C4-2B (cell line): ENCODE data around the gene LRP5.

Source experiments
- H3K27ac ChIP-seq: fragments of 450-650 bp; 2 replicates; pipeline ENCODE4 v1.5.1; 2017
- ZFX ChIP-seq: fragments of 450-650 bp; IDR thresholded peaks from 2 replicates; pipeline ENCODE4 v1.6.1; 2017
- TF ChIP-seq, protein P1 (sequence below): fragments of 450-650 bp; conservative IDR thresholded peaks from 2 replicates; pipeline ENCODE4 v1.5.1; 2017; ENCODE audit warnings: mild to moderate bottlenecking

LRP5 gene

GRCh38 chr11:68303982-68304780, 8.2 kb upstream of the LRP5 start:
- TF ChIP-seq, protein P1, sequence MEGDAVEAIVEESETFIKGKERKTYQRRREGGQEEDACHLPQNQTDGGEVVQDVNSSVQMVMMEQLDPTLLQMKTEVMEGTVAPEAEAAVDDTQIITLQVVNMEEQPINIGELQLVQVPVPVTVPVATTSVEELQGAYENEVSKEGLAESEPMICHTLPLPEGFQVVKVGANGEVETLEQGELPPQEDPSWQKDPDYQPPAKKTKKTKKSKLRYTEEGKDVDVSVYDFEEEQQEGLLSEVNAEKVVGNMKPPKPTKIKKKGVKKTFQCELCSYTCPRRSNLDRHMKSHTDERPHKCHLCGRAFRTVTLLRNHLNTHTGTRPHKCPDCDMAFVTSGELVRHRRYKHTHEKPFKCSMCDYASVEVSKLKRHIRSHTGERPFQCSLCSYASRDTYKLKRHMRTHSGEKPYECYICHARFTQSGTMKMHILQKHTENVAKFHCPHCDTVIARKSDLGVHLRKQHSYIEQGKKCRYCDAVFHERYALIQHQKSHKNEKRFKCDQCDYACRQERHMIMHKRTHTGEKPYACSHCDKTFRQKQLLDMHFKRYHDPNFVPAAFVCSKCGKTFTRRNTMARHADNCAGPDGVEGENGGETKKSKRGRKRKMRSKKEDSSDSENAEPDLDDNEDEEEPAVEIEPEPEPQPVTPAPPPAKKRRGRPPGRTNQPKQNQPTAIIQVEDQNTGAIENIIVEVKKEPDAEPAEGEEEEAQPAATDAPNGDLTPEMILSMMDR: no peak
- TF ChIP-seq ZFX: no peak
- H3K27ac ChIP-seq: no peak overlapping the region

DNA sequence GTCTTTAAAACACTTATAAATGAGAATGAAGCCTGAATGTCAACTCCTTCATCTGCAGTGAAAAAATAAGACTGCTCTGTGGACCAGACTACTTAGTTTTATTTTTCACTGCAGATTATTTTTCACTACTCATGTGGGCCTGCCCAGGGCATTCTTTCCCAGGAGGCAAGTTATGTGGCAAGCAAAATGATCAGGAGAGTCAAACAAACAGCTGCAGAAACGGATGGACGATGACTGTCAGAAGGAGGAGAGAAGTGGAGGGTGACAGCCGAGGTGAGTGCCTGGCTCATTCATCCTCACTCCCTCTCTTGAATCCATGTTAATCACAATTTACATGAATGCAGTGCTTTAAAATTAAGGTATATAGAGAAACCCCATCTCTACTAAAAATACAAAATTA, 5.8 kb upstream of the LRP5 start:
- H3K27ac ChIP-seq: no peak overlapping the region
- TF ChIP-seq, protein P1: no peak
- TF ChIP-seq ZFX: no peak

GRCh38 chr11:68308068-68308467, 4.3 kb upstream of the LRP5 start:
- H3K27ac ChIP-seq: no peak overlapping the region
- no peak for TF ChIP-seq ZFX
- TF ChIP-seq, protein P1: no peak

DNA sequence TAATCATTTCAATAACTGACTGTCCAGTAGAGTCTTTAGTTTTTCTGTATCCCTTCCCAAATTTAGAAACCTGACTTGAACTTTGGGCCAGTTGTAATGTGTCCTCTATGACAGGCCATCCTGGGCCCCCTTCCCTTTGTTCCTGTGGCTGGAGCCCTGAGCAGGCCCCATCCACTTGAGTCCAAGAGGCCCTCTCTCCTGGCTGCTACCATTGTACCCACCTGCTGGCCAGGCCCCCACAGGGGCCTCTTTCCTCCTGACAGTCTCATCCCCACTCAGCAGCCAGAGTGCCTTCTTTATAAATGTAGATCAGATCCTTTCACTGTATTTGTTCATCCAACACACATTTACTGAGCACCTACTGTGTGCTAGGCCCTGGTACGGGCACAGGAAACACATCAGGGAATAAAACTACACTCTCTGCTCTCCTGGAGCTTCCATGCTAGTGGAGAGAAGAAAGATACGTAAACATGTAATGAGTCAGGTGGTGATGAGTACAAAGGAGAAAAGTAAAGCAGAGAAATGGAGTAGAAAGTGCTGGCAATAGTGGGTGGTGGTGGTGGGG, 2.7 kb upstream of the LRP5 start:
- H3K27ac ChIP-seq: no peak overlapping the region
- TF ChIP-seq, protein P1: no peak
- TF ChIP-seq ZFX: no peak

GRCh38 chr11:68311160-68312116, 953 bp upstream of the LRP5 start:
- TF ChIP-seq ZFX: no peak
- TF ChIP-seq, protein P1: no peak
- H3K27ac ChIP-seq: peak overlapping the region; percentile 90

- peak overlapping the region; percentile 90 for H3K27ac ChIP-seq
- TF ChIP-seq, protein P1: no peak
- TF ChIP-seq ZFX: peak; percentile 97
These were observed 586 bp downstream of the LRP5 start for GRCh38 chr11:68312780-68313573.
